Measurements from ENCODE around the gene HEXIM1.
A peak's percentile ranks its signal among the peaks of the same experiment; 100 is the strongest.

Gene HEXIM1, protein sequence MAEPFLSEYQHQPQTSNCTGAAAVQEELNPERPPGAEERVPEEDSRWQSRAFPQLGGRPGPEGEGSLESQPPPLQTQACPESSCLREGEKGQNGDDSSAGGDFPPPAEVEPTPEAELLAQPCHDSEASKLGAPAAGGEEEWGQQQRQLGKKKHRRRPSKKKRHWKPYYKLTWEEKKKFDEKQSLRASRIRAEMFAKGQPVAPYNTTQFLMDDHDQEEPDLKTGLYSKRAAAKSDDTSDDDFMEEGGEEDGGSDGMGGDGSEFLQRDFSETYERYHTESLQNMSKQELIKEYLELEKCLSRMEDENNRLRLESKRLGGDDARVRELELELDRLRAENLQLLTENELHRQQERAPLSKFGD

DNA sequence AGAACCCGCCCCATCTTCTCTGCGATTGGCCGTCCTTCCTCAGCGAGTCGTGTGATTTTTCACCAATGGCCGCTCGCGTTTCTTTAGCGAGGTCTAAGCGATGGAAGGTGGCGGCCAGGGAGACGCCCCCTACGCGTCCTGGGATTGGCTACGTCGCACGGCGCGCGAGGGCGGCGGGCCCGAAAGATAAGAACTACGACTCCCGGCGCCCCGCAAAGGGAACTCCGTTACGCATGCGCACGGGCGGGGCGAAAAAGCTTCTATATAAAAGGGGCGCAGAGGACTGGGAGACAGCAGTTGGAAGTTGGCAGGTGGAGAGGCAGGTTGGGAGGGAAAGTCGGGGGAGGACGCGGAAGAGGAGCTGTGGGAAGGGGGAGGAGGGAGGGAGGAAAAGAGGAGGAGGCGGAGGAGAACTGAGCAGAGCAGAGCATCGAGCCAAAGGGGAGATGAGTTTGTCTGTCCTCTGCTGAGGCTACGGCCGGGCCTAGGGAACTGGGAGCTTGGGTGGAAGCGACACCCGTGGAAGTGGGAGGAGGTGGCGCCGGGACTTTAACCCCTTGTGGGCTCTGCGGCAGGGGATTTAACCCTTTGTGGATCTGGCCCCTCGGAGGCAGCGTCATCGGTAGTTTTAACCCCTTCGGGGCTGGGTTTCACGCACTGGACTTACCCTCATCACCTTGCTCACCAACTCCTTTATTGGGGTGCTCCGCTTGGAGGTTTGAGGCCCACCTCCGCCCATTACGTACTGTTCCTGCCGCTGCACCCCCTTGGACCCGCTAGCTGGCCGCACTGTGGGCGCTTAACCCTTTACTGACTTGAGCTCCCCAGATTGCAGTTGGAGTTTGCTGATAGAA lies at the start of gene HEXIM1:
Gene HEXIM1 (plus strand): TSS at position 293 of the 854 bp plus-strand sequence. CDS start 716 bp downstream, outside the sequence.
- peak; percentile 99 for DNase-seq

DNA sequence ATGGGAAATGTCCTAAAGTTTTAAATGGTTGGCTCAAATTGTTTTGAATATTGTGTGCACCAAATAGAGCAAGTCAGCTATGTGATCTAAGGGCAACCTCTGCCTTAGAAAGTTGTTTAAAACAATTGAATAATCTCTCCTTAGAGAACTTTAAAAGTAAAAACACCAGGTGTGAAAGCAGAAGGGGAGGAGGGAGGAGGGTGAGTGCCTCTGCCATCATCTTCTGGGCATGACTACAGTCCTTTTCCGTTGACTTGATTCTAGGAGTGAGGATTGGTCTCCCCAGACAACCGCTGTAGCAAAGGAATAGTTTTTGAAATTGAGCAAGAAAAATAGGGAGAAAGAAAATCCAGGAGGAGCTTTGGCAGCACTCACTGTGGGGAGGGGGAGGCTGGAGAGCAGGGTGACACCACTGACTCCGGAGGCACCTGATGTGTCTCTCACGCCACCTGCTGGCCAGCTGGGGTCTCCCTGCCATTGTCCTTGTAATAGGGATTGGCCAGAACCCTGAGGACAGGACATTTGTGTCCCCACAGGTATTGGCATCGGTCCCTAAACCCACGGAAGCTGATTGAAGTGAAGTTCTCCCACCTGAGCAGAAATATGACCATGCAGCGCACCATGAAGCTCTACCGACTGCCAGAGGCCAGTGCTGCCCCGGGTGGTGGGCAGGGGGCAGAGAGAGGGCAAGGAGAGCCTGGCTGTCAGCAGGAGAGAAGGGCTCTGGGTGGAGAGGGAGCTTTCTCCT lies 49.2 kb upstream of the HEXIM1 start:
- peak; percentile 57 for DNase-seq

GRCh38 chr17:45101546-45101882 lies 46.8 kb upstream of the HEXIM1 start:
- DNase-seq = no peak

DNA sequence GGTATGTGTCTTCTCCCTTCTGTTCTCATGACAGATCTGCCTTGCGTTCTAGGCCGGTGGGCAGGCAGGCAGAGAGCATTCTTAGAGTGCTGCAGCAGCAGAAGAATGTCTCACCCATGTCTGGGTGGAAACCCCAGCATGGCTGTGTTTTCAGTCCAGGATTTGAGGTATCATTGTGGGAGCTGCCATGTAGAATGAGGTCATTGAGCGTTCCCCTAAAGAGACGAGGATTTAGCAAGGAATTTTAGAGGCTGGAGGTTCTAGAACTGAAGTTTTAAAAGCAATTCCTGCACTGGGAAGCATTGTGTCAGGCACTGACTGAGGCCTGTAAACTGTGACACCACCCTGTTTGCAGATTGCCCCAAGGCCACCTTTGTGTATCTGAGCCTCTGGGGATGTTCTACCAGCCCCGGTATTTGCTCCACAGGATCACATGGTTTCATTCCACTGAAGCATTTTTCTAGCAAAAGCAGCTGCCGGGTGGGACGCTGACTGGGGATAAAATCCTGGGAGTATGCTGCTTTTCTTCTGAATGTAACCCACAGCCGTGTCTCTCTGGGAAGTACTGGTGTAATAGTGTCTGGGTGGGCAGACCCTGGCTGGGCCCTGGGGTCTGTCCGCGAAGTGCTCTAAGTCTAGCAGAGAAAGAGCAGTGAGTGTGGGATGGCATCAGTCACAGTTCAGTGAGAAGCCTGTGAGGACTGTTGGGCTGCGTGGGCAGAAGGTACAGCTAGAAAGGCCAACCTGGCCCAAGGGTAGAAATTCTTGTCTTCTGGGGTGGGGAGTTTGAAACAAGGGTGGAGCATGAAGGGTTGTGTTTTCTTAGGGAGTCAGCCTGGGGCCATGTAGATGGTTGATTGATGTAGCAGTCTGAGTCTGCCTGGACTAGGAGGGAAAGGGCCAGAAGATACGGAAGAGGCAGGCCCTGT lies 46.1 kb upstream of the HEXIM1 start:
- no peak for DNase-seq

- no peak for DNase-seq
Observed at GRCh38 chr17:45102856-45103255, 45.4 kb upstream of the HEXIM1 start.

DNA sequence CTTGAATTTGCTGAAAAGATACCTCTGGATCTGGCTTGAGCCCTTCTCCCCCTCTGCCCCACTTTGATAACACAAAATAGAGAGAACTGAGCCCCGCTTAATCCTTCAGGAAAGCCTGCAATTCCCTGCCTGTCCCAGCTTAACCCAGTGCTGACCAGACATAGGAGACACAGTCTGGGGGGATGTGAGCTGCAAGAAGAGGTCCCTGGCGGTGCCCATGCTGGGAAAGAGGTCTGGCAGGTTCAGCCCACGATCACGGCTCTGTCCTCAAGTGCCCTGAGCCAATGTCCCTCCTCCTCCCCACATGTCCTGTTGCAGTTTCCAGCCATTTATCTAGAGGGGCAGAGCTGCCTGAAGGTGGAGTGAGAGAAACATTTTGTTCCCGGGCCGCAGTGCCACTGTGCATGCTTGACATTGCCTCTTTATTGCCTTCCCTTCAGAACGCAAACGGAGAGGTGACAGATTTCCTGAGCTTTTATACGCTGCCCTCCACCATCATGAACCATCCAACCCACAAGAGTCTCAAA lies 44.9 kb upstream of the HEXIM1 start:
- DNase-seq = no peak

GRCh38 chr17:45104029-45104428 lies 44.2 kb upstream of the HEXIM1 start:
- DNase-seq = no peak

GRCh38 chr17:45104497-45104896 lies 43.8 kb upstream of the HEXIM1 start:
- no peak for DNase-seq

GRCh38 chr17:45104907-45105624 lies 43.2 kb upstream of the HEXIM1 start:
- no peak for DNase-seq

DNA sequence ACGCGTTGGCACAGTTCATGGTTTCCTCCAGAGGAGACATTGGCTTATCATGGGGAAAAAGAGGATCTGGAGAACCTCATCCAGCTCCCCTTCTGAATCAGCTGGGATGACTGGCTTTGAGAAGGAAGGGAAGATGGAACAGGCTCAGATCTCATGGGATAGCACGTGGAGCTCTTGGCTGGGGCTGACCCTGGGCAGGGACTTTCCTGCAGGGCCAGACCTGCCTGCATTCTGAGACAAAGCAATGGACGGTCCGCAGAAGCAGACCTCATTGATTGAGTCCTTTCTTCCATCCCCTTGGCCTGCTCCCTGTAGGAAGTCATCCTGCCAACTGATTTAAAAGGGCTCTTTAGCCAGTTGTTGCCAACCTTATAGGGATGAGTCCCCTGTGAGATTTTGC lies 42.2 kb upstream of the HEXIM1 start:
- DNase-seq = no peak

DNA sequence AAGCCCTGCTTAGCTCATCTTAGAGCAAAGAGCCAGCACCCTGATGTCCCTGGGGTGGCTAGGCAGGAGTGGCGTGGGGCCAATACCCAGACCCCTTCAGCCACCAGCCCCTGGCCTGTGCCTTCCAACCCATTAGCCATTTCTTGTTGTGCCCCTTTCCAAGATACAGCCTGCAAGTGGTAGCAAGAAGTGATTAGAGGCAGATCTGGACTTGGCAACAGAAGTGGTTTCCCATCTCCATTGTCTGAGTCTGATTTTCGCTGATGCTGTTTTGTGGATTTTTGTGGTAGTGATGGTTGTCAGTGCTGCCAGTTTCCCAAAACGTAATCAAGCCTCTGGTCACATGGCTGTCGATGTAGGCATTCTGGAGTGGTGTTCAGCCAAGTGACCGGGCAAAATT lies 41.7 kb upstream of the HEXIM1 start:
- no peak for DNase-seq

DNA sequence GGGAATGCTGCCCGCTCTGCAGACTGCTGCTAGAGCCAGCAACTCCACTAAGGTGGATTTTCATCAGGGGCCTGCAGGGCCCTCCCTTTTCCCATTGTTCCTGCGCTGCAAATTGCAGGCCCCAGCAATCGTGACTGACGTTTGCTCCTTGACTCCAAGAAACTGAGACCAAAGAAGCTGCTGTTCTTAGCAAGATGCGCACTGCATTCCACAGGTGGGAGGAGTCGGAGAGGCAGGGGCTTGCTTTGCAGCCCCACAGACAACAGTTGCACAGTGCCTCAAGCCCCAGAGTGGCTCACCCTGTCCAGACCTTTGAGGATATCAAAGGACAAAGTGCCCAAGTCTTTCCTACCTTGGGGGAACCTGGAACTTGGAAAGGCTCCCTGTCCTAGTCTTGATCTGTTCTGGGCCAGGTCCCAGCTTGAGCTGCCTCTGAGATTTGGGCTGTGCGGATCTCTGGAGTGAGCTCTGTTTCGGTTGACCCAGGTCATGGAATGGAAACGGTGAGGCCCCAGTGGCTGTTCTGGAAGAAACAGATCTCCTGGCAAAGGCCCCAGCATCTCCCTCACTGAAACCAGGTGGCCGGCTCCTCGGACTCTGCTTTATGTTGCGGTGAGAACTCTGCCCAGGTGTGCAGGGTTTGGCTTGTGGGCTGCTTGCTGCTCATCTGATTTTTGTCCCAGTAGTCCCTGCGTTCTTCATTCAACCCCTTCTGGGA lies 40.8 kb upstream of the HEXIM1 start:
- DNase-seq = no peak

GRCh38 chr17:45108051-45108450 lies 40.2 kb upstream of the HEXIM1 start:
- DNase-seq = no peak

DNA sequence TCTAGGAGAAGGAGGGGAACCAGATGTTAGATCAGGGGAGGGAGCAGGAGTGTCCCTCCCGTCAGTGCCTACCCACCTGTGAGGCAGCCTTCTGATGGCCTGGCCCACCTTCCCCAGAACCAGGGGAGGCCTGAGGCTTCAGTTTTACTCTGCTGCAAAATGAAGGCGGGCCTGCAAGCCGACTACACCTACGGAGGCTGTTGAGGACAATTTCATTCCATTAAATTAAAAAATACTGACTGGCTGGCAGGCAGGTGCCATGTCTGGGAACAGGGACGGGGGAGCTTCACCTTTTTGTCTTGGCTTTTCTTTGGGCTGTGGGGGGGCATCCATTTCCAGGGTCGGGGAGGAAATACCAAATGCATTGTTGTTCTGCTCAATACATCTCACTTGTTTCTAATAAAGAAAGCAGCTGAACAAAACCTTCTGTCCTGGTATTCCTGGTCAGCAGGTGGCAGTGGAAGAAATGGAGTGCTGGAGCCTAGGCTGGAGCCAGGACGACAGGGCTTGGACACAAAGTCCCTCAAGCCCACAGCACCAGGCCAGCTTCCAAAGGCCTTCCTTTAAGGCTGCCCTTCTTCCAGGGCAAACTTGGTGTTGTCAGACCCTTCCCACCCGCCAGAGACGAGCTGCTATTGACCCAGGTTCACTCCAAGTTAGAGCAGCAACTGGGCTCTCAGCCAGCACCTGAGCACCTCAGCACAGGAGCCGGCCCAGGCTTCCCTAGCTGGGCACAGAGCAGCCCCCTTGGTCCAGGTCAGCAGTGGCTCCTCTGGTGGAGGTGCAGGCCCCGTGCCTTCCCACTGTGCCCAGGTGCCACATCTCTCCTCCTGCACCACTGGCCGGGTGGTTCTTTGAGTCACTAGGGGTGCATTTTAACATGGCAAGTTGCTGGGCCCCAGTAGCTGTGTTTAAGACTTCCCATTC lies 39.4 kb upstream of the HEXIM1 start:
- DNase-seq = no peak

DNA sequence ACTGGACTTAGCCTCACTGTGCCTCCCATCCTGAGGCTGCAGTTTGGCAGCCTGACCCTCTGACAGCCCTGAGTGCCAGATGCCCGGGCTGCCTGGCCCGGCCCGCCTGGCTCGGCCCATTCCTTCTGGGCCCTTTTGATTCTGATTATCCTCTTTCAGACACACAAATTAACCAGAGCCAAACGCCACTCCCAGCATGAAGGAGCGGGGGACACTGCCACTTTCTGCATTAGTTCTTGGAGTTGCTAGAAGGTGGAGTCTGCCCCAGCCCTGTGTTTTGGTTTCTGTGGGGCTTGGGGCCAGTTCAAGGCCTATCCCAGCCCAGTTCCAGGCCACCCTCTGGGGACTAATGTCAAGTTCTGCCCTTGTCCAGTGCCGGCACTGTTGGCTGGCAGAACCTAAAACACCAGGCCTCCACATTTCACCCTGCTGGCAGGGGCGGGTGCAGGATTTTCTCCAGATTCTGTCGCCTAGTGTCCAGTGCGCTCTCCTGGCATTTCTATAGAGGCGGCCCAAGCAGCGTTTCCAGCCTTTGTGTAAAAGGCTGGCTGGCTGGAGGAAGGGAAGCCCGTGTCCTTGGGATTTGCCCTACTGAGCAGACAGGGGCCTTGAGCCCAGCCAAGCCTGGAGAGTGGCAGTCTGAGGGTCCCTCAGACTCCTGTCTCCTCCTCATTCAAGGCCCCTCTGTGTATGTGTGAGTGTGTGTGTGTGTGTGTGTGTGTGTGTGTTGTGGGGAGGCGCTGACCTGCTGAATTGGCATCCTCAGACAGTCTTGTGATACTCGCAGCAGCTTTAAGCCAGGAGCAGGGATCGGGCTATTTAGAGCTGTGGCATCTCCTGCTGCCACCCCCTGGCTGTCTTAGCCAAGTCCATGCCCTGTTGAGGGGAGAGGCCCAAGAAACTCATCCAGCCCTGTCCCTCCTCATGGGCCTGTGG lies 37.3 kb upstream of the HEXIM1 start:
- DNase-seq = no peak

DNA sequence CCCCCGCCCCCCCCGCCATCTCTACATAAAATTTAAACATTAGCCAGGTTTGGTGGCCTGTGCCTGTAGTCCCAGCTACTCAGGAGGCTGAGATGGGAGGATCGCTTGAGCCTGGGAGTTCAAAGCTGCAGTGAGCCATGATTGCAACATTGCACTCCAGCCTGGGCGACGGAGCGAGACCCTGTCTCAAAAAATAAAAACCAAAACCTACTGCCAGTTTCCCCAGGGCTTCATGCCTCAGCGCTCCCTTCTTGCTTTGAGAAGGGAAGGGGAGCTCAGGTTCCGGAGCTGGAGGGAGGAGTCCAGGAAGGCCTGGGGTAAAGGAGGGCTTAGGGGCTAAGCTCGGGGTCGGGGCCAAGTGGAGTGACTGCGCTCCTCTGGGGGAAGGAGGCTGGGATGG lies 36.4 kb upstream of the HEXIM1 start:
- DNase-seq = no peak

DNA sequence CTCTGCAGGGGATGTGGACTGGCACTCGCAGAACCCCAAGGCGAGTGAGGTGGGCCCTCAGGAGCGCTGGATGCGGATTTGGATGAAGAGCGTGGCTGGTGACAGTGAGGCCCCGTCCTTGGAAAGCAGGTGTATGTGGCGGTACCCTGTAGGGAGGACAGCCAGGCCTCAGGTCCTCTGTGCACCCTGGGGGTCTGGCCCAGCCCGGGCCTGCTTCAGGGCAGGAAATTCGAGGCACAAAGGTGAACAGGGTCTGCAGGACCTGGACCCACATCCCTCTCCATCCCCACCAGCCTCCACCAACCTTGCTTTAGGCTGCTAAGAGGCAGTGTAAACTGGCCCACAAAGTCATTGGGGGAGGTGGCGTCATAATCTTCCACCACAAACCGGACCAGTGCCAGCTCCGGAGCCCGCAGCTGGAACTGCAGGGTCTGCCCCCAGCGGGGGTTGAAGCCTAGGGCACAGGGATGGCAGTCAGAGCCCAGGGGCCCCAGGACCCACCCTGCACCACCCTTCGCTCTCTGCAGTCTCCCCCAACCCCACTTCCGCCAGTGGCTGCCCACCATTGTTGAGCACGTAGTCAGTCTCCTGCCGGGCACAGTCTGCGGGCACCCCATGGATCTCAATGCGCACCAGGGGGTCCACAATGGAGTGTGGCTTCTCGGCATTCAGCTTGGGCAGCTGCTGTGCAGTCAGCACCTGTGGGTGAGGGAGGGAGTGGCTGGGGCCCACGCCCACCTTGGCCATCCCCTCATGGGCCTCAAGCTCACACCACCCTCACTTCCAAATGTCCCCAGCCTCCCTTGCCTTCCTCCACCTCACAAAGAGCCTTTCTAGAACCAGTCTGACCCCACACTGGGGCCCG lies 35.5 kb upstream of the HEXIM1 start:
- no peak for DNase-seq

DNA sequence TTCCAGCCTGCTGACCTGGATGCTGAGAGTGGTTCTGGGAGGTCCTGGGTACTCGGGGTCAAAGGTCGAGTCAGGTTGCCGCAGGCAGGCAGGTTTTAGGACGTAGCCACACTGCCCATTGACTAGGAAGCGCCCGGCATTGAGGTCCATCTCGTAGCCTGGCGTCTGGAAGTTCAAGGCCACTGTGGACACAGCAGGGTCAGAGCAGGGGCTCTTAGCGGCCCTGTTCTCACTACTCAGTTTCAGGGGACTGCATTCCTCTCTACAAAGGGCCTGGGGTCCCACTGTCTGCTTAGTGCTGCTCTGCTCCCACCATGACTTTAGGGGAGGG lies 34.9 kb upstream of the HEXIM1 start:
- no peak for DNase-seq

Data from NCI-H1105 (cell line).